OCI-LY7 (cell line): ENCODE measurements around the gene PACS2. TPM values are rescaled to one million over a fixed set of nuclear protein-coding genes. Genes with fewer than 3 reads are reported as not detected.

Experiments
- BruUV-seq: library from RNA; stranded (reverse); fragments of 400-500 nt; replicated peaks from 2 replicates; lab custom pipeline; 2021; lab: Mats Ljungman, UMichigan
- CTCF ChIA-PET: fragments of 300-600 bp; sonication (Branson Sonifier 250); formaldehyde crosslinking; loops from one replicate; lab custom pipeline; 2022; ENCODE audit warnings: antibody characterized with exemption; ENCODE audit not compliant: unreplicated experiment; lab: Charles Lee
- POLR2A ChIA-PET: fragments of 300-600 bp; sonication (Branson Sonifier 250); formaldehyde crosslinking; loops from one replicate; lab custom pipeline; 2022; ENCODE audit warnings: antibody characterized with exemption; lab: Charles Lee
- DNase-seq: peaks from one replicate; pipeline ENCODE4 v3.0.0-alpha.2; 2015; ENCODE audit warnings: low spot score
- H2AFZ ChIP-seq: fragments of 200-600 bp; sonication (generic), shearing (Covaris generic); 2 replicates; pipeline ENCODE4 v1.6.1; 2014; ENCODE audit warnings: mild to moderate bottlenecking, antibody characterized with exemption, low read length, moderate library complexity
- H3K27ac ChIP-seq: fragments of 200-600 bp; sonication (generic); 2 replicates; pipeline ENCODE4 v1.5.1; 2014; ENCODE audit warnings: mixed run types, low read depth, mild to moderate bottlenecking, moderate library complexity, low read length, inconsistent platforms; ENCODE audit not compliant: poor library complexity, severe bottlenecking
- H3K36me3 ChIP-seq: fragments of 200-600 bp; sonication (generic); 2 replicates; pipeline ENCODE4 v1.6.1; 2014; ENCODE audit warnings: mild to moderate bottlenecking, antibody characterized with exemption, low read length, moderate library complexity, mixed read lengths; ENCODE audit not compliant: insufficient read depth
- H3K4me1 ChIP-seq: fragments of 200-600 bp; sonication (generic); 2 replicates; pipeline ENCODE4 v1.5.1; 2014; ENCODE audit warnings: mild to moderate bottlenecking, low read length; ENCODE audit not compliant: insufficient read depth, poor library complexity, severe bottlenecking
- H3K4me2 ChIP-seq: fragments of 200-600 bp; sonication (generic); 2 replicates; pipeline ENCODE4 v1.6.1; 2014; ENCODE audit warnings: mild to moderate bottlenecking, low read length
- H3K4me3 ChIP-seq: fragments of 200-600 bp; sonication (generic); 2 replicates; pipeline ENCODE4 v1.5.1; 2014; ENCODE audit warnings: mild to moderate bottlenecking, low read depth, low read length; ENCODE audit not compliant: poor library complexity, severe bottlenecking
- H3K79me2 ChIP-seq: fragments of 200-600 bp; sonication (generic); 2 replicates; pipeline ENCODE4 v1.6.1; 2016; ENCODE audit warnings: low read depth, mild to moderate bottlenecking, low read length, moderate library complexity, mixed read lengths; ENCODE audit not compliant: insufficient read depth
- H3K9me2 ChIP-seq: fragments of 200-600 bp; sonication (generic); 2 replicates; pipeline ENCODE4 v1.6.1; 2016; ENCODE audit warnings: mild to moderate bottlenecking, low read length, mixed read lengths; ENCODE audit not compliant: insufficient read depth
- H3K9me3 ChIP-seq: fragments of 200-600 bp; sonication (generic); 2 replicates; pipeline ENCODE4 v1.6.1; 2014; ENCODE audit warnings: mild to moderate bottlenecking, mixed run types, low read length, mixed read lengths
- H4K20me1 ChIP-seq: fragments of 200-600 bp; sonication (generic); 2 replicates; pipeline ENCODE4 v1.6.1; 2014; ENCODE audit warnings: mild to moderate bottlenecking, antibody characterized with exemption, low read length, moderate library complexity, mixed read lengths; ENCODE audit not compliant: insufficient read depth
- CTCF ChIP-seq: fragments of 200-600 bp; sonication (generic); conservative IDR thresholded peaks from 2 replicates; pipeline ENCODE4 v1.5.1; 2014; ENCODE audit warnings: mild to moderate bottlenecking, antibody characterized with exemption, low read length, moderate library complexity, mixed read lengths
- EZH2phosphoT487 ChIP-seq: fragments of 200-600 bp; sonication (generic); IDR thresholded peaks from 2 replicates; pipeline ENCODE4 v1.6.1; 2018; ENCODE audit warnings: low read depth, borderline replicate concordance, mild to moderate bottlenecking, mixed run types, antibody characterized with exemption, low read length, moderate library complexity, mixed read lengths
- intact Hi-C: fragments of 100-400 bp; cut with micrococcal nuclease; formaldehyde crosslinking; loops from one replicate; pipeline ENCODE4 v1.10.0; 2022; ENCODE audit not compliant: unreplicated experiment
- total RNA-seq, 2 experiments: library from RNA; depleted of rRNA in 1 of 2; stranded (reverse); fragments of >200 nt in 1 of 2; shearing (Covaris generic) in 1 of 2; gene quantifications; 2 replicates each; pipeline ENCODE4 v1.2.3, GENCODE V29; 2014 to 2022

Gene PACS2
- total RNA-seq, 2 experiments from 2014 or later = 45.4 to 46.9 TPM

- no TSS peak for BruUV-seq
- TF ChIP-seq CTCF (no peak), EZH2phosphoT487 (no peak)
- intact Hi-C loops = no loop called here
Observed at GRCh38 chr14:105356927-105357326, 42.4 kb downstream of the PACS2 start.

GRCh38 chr14:105357626-105358025, 43.1 kb downstream of the PACS2 start:
- BruUV-seq = no TSS peak
- no peaks in the 10 kb centered on the region for H3K36me3 ChIP-seq
- CTCF ChIA-PET = no interaction called here

More at GRCh38 chr14:105356927-105357326, 42.4 kb downstream of the PACS2 start:
- no peak for DNase-seq
- no peaks in the 10 kb centered on the region for H3K9me2 ChIP-seq
- ChIA-PET POLR2A (no interaction called here), CTCF (no interaction called here)
- H3K4me2 ChIP-seq = no peak overlapping the region
- no peaks in the 10 kb centered on the region for H3K79me2 ChIP-seq
- H4K20me1 ChIP-seq = no peaks in the 10 kb centered on the region
- H3K27ac ChIP-seq = no peak overlapping the region
- no peaks in the 10 kb centered on the region for H3K9me3 ChIP-seq
- H2AFZ ChIP-seq = no peak overlapping the region
- H3K4me1 ChIP-seq = no peaks in the 10 kb centered on the region
- no peaks in the 10 kb centered on the region for H3K36me3 ChIP-seq
- no peak overlapping the region for H3K4me3 ChIP-seq

More at GRCh38 chr14:105357626-105358025, 43.1 kb downstream of the PACS2 start:
- Histone ChIP-seq H3K9me3 (no peaks in the 10 kb centered on the region), H3K9me2 (no peaks in the 10 kb centered on the region), H3K79me2 (no peaks in the 10 kb centered on the region), H3K4me1 (no peaks in the 10 kb centered on the region), H3K4me2 (no peak overlapping the region), H3K4me3 (no peak overlapping the region), H4K20me1 (no peaks in the 10 kb centered on the region), H3K27ac (no peak overlapping the region), H2AFZ (no peak overlapping the region)
- TF ChIP-seq CTCF (no peak), EZH2phosphoT487 (no peak)
- POLR2A ChIA-PET = no interaction called here
- intact Hi-C loops = no loop called here
- no peak for DNase-seq
